GM21723 (cell line): ENCODE results near the gene RABGAP1L.
"Not testable (repeated sequence)": the region's sequence is repeated elsewhere in the genome, so short reads cannot be mapped to it uniquely, and the experiment has no call there.

Experiments
- ATAC-seq: cut with Tn5 transposase; IDR thresholded peaks from one replicate; pipeline ENCODE4 v1.9.1; 2021; ENCODE audit warnings: mild to moderate bottlenecking, moderate library complexity; ENCODE audit not compliant: unreplicated experiment

The RABGAP1L gene

DNA sequence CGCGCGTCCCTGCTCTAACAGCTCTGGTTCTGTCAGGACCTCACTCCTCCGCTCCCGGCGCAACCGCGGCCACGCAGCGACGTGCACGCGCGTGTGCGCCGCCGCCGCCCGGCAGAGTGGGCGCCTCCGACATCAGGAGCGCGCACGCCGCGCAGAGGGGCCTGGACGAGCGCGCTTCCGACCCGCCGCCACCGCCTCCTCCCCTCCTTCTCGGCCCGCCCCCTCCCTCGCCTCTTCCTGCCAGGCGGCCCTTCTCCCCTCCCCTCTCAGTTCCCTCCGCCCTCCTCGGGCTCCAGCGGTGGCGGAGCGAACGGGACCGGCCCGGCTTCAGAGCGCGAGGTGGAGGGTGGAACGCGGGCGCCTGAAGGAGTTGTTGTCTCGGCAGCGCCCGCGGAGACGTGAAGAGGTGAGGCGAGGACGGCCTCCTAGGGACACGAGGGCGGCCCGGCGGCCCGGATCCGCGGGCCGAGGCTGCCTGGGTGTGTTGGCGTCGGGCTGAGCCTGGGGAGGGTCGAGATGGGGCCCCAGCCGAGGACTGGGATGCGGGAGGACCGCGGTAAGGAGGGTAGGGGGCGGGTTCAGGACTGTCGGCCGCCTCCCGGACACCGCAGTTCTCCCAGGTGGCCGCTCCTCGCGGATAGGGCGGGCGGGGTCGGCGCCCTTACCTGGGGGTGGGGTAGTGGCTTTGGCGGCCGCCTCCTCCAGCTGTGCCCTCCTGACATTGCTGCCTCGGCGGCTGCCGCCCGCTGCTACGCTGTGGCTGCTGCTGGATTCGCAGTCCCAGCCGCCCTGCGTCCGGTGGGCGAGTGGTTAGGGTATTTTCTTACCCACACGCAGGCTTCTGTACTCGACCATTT lies at the start of gene RABGAP1L:
Gene RABGAP1L, plus strand, starts transcription at position 269 of the 857 bp plus-strand sequence.
- peak; percentile 63 for ATAC-seq

DNA sequence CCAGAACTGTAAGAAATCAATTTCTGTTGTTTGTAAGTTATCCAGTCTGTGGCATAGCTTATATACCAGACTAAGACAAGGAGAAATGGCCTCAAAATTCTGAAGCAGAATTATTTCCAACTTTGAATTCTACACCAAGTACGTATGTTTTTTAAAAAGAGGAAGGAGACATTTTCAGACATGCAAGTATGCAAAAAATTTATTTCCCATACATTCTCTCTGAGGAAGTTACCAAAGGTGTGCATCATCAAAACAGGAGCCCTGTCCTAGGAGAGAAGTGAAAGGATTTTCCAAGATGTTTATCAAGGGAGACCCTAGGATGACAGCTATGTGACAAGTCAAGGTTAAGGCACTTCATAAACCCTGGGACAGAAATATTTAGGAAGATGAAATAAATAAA lies 49.3 kb upstream of the RABGAP1L start:
- no peak for ATAC-seq

DNA sequence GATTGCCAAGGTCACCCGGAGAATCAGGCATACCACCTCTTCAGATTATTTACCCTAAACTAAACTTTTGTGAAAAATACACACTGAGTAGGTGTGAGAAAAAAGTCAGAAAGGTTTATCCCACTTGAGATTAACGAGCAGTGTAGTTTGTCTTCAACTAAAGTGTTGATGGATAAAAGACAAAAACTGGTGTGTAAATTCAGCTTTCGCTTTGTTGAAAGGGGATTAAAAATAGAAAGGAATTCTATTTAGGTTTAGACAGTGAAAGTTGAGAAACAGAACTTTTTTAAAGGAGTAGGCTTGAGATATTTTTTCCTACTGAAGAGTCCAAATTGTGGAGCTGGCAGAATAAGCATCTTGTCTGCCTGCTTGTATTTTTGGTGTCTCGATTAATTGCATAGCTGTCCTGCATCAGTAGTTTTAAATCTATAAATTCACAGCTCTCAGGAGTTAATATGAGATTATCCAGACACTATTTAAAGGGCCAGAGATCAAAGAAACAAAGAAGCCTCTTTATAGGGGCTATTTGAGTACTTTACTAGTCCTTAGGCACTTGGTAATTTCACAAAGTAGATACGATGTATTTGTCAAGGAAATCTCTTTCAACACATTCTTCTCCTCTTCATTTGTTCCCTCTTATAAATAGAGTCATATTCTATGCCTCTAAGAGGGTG lies 46.7 kb upstream of the RABGAP1L start:
- no peak for ATAC-seq

- ATAC-seq = no peak
Observed at GRCh38 chr1:174114106-174114505, 45.2 kb upstream of the RABGAP1L start.

GRCh38 chr1:174114788-174115448 lies 44.4 kb upstream of the RABGAP1L start:
- no peak for ATAC-seq

GRCh38 chr1:174116042-174116441 lies 43.3 kb upstream of the RABGAP1L start:
- ATAC-seq = no peak

GRCh38 chr1:174118751-174119150 lies 40.6 kb upstream of the RABGAP1L start:
- ATAC-seq = no peak

GRCh38 chr1:174122318-174122717 lies 37.0 kb upstream of the RABGAP1L start:
- not testable (repeated sequence) for ATAC-seq

DNA sequence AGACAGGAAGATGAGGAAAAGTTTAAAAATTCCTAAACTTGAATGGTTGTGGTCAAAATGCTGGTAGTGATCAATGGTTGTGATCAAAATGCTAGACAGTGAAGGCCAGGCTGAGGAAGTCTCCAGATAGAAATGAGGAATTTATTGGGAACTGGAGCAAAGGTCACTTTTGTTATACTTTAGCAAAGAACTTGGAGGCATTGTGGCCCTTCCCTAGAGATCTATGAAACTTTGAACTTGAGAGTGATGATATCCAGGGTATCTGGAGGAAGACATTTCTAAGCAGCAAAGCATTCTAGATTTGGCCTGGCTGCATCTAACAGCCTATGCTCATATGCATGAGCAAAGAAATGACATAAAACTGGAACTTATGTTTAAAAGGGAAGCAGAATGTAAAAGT lies 35.5 kb upstream of the RABGAP1L start:
- ATAC-seq = no peak

GRCh38 chr1:174127176-174127575 lies 32.1 kb upstream of the RABGAP1L start:
- not testable (repeated sequence) for ATAC-seq

GRCh38 chr1:174131032-174131638 lies 28.2 kb upstream of the RABGAP1L start:
- no peak for ATAC-seq

DNA sequence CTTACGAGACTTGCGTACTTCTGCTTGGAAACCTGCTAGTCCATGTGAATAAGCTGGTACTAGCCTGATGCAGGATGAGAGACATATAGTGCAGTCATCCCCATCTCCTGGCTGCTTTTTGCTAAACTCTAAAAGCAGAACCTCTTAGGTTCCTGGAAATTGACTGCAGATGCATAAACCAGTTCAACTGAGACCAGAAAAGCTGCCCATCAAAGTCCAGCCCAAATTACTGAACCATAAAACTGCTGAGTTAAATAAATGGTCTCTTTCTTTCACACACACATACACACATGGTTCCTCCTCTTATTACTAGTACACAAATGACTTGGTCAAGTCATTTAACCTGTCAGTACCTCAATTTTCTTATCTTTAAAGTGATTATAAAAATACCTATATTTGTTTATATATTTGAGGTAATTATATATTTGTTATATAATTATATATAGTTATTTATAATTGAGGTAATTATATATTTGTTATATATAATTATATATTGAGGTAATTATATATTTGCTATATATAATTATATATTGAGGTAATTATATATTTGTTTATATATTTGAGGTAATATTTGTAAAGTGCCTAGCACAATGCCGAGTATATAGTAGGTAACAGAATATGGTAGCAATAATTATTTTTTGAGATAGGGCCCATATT lies 25.2 kb upstream of the RABGAP1L start:
- ATAC-seq = no peak

DNA sequence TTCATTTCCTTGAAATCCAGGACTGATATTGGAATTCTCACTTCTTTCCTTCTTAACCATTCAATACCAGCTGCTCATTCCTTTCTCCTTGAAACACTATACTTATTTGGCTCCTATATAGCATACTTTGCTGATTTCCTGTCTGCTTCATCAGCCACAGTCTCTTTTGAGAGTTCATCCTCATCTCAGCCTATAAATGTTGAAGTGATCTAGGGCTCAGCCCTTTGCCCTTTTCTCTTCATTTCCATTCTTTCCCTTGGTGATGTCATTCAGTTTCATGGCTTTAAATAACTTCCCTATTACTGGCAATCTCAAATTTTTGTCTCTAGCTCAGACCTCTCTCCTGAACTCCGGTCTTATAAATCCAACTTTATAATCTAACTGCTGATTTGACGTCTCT lies 24.1 kb upstream of the RABGAP1L start:
- no peak for ATAC-seq

GRCh38 chr1:174136714-174137113 lies 22.6 kb upstream of the RABGAP1L start:
- no peak for ATAC-seq

DNA sequence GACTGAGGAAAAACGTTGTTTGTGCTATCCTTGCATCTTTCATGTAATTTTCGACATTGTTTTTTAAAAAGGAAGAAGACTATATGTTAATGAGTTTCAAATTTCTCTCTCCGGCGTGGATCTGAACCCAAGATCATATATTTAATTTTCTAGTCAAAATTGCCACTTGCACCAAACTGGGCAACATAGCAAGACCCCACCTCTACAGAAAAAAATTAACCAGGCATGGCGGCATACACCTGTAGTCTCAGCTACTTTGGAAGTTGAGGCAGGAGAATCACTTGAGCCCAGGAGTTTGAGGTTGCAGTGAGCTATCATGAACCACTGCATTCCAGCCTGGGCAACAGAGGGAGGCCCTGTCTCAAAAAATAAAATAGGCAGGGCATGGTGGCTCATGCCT lies 16.5 kb upstream of the RABGAP1L start:
- ATAC-seq = no peak

DNA sequence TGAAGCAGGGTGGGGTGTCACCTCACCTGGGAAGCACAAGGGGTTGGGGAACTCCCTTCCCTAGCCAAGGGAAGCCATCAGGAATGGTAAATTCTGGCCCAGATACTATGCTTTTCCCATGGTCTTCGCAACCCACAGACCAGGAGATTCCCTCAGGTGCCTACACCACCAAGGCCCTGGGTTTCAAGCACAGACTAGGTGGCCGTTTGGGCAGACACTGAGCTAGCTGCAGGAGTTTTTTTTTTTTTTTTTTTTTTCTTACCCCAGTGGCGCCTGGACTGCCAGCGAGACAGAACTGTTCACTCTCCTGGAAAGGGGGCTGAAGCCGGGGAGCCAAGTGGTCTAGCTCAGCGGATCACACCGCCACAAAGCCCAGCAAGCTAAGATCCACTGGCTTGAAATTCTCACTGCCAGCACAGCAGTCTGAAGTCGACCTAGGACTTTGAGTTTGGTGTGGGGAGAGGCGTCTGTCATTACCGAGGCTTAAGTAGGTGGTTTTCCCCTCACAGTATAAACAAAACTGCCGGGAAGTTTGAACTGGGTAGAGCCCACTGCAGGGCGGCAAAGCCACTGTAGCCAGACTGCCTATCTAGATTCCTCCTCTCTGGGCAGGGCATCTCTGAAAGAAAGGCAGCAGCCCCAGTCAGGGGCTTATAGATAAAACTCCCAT lies 15.5 kb upstream of the RABGAP1L start:
- ATAC-seq = not testable (repeated sequence)

- ATAC-seq = not testable (repeated sequence)
Observed at GRCh38 chr1:174144397-174144783, 14.9 kb upstream of the RABGAP1L start.

GRCh38 chr1:174149216-174149615 lies 10.1 kb upstream of the RABGAP1L start:
- ATAC-seq = no peak

DNA sequence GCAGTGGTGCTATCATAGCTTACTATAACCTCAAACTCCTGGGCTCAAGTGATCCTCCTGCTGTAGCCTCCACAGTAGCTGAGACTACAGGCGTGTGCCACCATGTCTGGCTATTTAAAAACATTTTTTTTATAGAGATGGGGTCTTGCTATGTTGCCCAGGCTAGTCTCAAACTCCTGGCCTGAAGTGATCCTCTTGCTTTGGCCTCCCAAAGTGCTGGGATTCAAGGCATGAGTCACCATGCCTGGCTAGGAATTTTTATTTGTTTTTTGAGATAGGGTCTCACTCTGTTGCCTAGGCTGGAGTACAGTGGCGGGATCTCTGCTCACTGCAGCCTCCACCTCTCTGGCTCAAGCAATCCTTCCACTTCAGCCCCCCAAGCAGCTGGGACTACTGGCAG lies 8.8 kb upstream of the RABGAP1L start:
- ATAC-seq = no peak

- no peak for ATAC-seq
Observed at GRCh38 chr1:174152427-174152826, 6.9 kb upstream of the RABGAP1L start.
